Measurements from ENCODE around the gene DNAJC1. TPM values are rescaled to one million over a fixed set of nuclear protein-coding genes. Genes with fewer than 3 reads are reported as not detected.

The DNAJC1 gene
- total RNA-seq, 3 donors from 2014 or later (not counting 1 experiment from before 2014, with no cell fraction given), result 38.4 to 63.7 (median 50.6) TPM

GRCh38 chr10:21832821-21833130 lies 170.8 kb downstream of the DNAJC1 start:
- H3K9me3 Mint-ChIP-seq, result peaks cover 9 to 28% of the 10 kb centered on the region in 2 donors
- no peak overlapping the region for H3K27ac Mint-ChIP-seq

GRCh38 chr10:21831986-21832820 lies 171.3 kb downstream of the DNAJC1 start:
- Histone ChIP-seq H3K27me3 (ENCODE audit: control insufficient read depth, insufficient read depth, low read length) (no peaks in the 10 kb centered on the region), H3K36me3 (ENCODE audit: control insufficient read depth, insufficient read depth, low read length) (no peaks in the 10 kb centered on the region), H3K9me3 (ENCODE audit: control insufficient read depth, insufficient read depth, low read length) (peaks cover 22% of the 10 kb centered on the region), H3K4me3 (ENCODE audit: low read length) (no peak overlapping the region), H3K27ac (ENCODE audit: low read length) (no peak overlapping the region), H3K4me1 (ENCODE audit: control insufficient read depth, insufficient read depth, low read length) (no peaks in the 10 kb centered on the region)
- no peak for ATAC-seq
- H3K27me3 Mint-ChIP-seq (ENCODE audit: low read depth in 2 of 2), result no peaks in the 10 kb centered on the region
- peaks cover 0 to 3% of the 10 kb centered on the region in 2 donors for H3K4me1 Mint-ChIP-seq
- DNase-seq, result no peak
- H3K36me3 Mint-ChIP-seq, result peaks cover 41% of the 10 kb centered on the region
- WGBS (ENCODE audit: insufficient coverage), result 100% methylated on average over 1 of the region's 2 CpGs
- intact Hi-C loops (cut with micrococcal nuclease), result no loop called here
- no peak overlapping the region for H3K4me3 Mint-ChIP-seq
- peaks cover 9 to 28% of the 10 kb centered on the region in 2 donors for H3K9me3 Mint-ChIP-seq
- TF ChIP-seq CTCF (IDR thresholded peaks at IDR 0.05), result no peak
- H3K27ac Mint-ChIP-seq, result no peak overlapping the region

More at GRCh38 chr10:21832821-21833130, 170.8 kb downstream of the DNAJC1 start:
- peaks cover 36% of the 10 kb centered on the region for H3K36me3 Mint-ChIP-seq
- H3K27me3 Mint-ChIP-seq (ENCODE audit: low read depth in 2 of 2), result no peaks in the 10 kb centered on the region
- H3K4me1 Mint-ChIP-seq, result peaks cover 0 to 3% of the 10 kb centered on the region in 2 donors
- Histone ChIP-seq H3K4me3 (ENCODE audit: low read length) (no peak overlapping the region), H3K9me3 (ENCODE audit: control insufficient read depth, insufficient read depth, low read length) (peaks cover 21% of the 10 kb centered on the region), H3K4me1 (ENCODE audit: control insufficient read depth, insufficient read depth, low read length) (no peaks in the 10 kb centered on the region), H3K27ac (ENCODE audit: low read length) (no peak overlapping the region), H3K36me3 (ENCODE audit: control insufficient read depth, insufficient read depth, low read length) (no peaks in the 10 kb centered on the region), H3K27me3 (ENCODE audit: control insufficient read depth, insufficient read depth, low read length) (no peaks in the 10 kb centered on the region)
- intact Hi-C loops (cut with micrococcal nuclease), result no loop called here
- 100% methylated on average over 1 of the region's 1 CpG for WGBS (ENCODE audit: insufficient coverage)
- no peak for TF ChIP-seq CTCF (IDR thresholded peaks at IDR 0.05)
- no peak overlapping the region for H3K4me3 Mint-ChIP-seq
- DNase-seq (no peak), ATAC-seq (no peak)

GRCh38 chr10:21830037-21830436 lies 173.5 kb downstream of the DNAJC1 start:
- H3K27me3 Mint-ChIP-seq (ENCODE audit: low read depth in 2 of 2), result no peaks in the 10 kb centered on the region
- H3K4me1 ChIP-seq (ENCODE audit: control insufficient read depth, insufficient read depth, low read length), result no peaks in the 10 kb centered on the region
- no peak overlapping the region for H3K27ac Mint-ChIP-seq
- H3K27ac ChIP-seq (ENCODE audit: low read length), result no peak overlapping the region
- peaks cover 43% of the 10 kb centered on the region for H3K36me3 Mint-ChIP-seq
- no peak for ATAC-seq
- intact Hi-C loops (cut with micrococcal nuclease), result no loop called here
- H3K27me3 ChIP-seq (ENCODE audit: control insufficient read depth, insufficient read depth, low read length), result no peaks in the 10 kb centered on the region
- no peaks in the 10 kb centered on the region for H3K36me3 ChIP-seq (ENCODE audit: control insufficient read depth, insufficient read depth, low read length)
- H3K9me3 Mint-ChIP-seq, result peaks cover 12 to 33% of the 10 kb centered on the region in 2 donors
- no peak overlapping the region for H3K4me3 ChIP-seq (ENCODE audit: low read length)
- peaks cover 0 to 5% of the 10 kb centered on the region in 2 donors for H3K4me1 Mint-ChIP-seq
- no peak for DNase-seq
- no peak for TF ChIP-seq CTCF (IDR thresholded peaks at IDR 0.05)
- H3K9me3 ChIP-seq (ENCODE audit: control insufficient read depth, insufficient read depth, low read length), result peaks cover 31% of the 10 kb centered on the region
- H3K4me3 Mint-ChIP-seq, result no peak overlapping the region

- H3K36me3 Mint-ChIP-seq, result peaks cover 37% of the 10 kb centered on the region
Observed at GRCh38 chr10:21827308-21827707, 176.2 kb downstream of the DNAJC1 start.

More at GRCh38 chr10:21827308-21827707, 176.2 kb downstream of the DNAJC1 start:
- no peak overlapping the region for H3K27ac ChIP-seq (ENCODE audit: low read length)
- intact Hi-C loops (cut with micrococcal nuclease), result no loop called here
- no peak for TF ChIP-seq CTCF (IDR thresholded peaks at IDR 0.05)
- peaks cover 12 to 27% of the 10 kb centered on the region in 2 donors for H3K9me3 Mint-ChIP-seq
- 98% methylated on average over 3 of the region's 3 CpGs for WGBS (ENCODE audit: insufficient coverage)
- ATAC-seq, result no peak
- H3K4me1 Mint-ChIP-seq, result peaks cover 4 to 13% of the 10 kb centered on the region in 2 donors
- H3K4me1 ChIP-seq (ENCODE audit: control insufficient read depth, insufficient read depth, low read length), result no peaks in the 10 kb centered on the region
- no peak overlapping the region for H3K27ac Mint-ChIP-seq
- H3K4me3 Mint-ChIP-seq, result no peak overlapping the region
- no peaks in the 10 kb centered on the region for H3K27me3 Mint-ChIP-seq (ENCODE audit: low read depth in 2 of 2)
- peaks cover 21% of the 10 kb centered on the region for H3K9me3 ChIP-seq (ENCODE audit: control insufficient read depth, insufficient read depth, low read length)
- H3K36me3 ChIP-seq (ENCODE audit: control insufficient read depth, insufficient read depth, low read length), result no peaks in the 10 kb centered on the region
- no peak overlapping the region for H3K4me3 ChIP-seq (ENCODE audit: low read length)
- H3K27me3 ChIP-seq (ENCODE audit: control insufficient read depth, insufficient read depth, low read length), result no peaks in the 10 kb centered on the region
- no peak for DNase-seq

All from natural killer cell (primary cell).